ENCODE results near the gene FGD3.

Gene FGD3

DNA sequence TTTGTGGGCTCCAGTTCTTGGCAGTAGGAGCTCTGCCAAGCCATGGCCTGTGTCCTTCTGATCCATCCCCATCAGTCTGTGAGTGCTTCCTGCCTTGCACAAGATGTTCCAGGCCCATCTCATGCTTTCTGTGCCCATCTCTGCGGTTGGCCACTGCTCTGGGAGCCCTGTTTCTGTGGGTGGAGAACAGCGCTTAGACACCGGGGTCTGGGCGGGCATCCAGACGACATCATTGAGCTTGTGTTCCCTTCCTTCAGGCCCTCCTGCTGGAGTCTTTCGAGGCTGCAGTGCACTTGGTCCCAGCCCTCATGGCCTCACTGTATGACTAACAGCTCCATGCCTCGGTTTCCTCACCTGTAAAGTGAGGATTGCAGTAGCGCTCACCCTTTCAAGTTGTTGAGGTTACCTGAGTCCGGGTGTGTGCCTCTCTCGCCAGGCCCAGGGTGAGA lies 133.8 kb downstream of the FGD3 start:
- FAIRE-seq: no peak

DNA sequence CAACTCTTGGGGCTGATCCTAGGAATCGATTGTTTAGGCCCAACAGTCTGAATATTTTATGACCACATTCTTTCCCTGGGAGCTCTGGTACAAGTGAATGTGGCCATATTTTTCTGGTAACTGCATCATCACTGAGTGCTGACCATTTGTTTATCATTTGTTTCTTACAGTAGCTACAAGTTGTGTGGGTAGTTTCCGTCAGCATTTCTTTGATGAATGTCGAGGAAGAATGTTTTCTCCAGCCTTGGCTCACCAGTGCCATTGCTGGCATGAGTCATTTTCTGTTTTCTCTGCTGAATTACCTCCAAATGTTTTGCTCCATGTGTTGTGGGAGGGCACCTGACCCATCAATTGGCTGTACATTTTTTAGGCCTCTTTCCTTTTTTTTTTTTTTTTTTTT lies 134.6 kb downstream of the FGD3 start:
- FAIRE-seq: no peak

DNA sequence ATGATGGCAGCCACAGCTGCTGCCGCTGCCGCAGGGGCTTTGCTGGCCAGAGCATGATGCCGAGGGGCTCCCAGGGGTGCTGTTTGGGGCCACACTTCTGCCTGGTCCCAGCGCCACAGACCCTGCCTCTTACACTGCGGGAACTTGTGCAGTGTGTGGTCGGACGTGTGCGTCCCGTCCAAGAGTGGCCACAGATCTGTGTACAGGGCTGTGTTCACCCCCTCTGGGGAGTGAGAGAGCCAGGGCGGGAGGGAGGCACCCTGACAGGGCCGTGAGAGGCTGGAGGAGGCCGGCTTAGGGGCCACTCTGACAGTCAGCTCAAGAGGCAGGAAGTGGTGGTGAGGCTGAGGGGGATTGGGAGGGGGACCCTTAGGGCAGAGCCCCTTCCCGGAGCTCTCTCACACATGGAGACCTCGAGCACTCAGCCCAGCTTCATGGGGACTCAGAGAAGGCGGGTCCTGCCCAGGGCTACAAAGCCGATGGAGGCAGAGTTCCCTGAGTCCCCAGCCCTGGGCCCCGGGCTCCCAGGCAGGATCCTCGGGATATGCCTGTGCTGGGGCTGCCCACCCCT lies 135.6 kb downstream of the FGD3 start:
- FAIRE-seq: no peak

DNA sequence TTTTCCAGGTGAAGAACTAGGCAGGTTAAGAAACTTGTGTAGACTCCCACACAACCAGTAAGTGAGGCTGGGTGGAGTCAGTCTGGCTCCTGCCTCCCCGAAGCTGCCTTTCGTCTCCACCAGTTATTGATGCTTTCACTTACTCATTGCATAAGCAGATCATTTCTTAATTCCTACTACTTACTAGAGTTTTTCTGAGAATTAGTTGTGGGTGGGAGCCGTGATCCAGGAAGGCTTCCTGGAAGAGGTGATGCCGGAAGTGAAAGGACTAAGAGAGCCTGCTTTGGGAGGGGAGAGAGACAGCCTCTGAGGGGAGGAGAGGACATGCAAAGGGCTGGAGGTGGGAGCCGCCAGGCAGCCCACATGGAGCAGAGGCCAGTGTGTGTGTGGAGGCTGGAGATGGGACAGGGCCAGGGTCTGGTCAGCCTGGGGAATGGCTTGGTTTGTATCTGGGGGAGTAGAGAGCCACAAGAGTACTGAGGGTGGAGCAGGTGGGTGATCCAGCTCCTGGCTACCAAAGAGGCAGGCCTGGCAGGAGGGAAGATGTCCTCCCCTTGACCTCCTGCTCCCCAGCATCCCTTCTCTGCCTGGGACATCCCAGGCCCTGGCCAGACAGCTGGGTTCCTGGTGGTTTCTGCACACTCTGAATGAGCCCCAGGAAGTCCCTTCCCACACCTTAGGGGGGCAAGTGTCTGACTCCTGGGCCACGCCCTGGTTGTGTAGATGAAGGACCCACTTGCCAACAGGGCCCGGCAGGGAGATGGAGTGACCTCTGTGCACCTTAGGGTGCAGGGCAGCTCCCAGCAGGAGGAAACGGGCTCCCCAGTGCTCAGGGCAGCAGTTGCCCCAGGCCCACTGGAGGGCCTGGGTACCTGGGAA lies 136.5 kb downstream of the FGD3 start:
- FAIRE-seq: no peak

DNA sequence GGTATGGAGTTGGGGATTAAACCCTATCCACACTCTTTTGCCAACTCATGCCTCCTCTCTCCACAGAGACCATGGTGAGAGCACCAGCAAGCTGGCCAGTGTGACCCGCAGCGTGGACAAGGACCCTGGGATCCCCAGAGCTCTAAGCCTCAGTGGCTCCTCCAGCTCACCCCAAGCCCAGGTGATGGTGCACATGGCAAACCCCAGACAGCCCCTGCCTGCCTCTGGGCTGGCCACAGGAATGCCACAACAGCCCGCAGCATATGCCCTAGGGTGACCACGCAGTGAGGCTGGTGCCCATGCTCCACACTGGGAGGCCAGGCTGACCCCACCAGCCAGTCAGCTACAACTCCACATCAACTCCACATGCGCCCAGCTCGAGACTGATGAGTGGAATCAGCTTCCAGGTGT lies 137.2 kb downstream of the FGD3 start:
- FAIRE-seq: no peak

DNA sequence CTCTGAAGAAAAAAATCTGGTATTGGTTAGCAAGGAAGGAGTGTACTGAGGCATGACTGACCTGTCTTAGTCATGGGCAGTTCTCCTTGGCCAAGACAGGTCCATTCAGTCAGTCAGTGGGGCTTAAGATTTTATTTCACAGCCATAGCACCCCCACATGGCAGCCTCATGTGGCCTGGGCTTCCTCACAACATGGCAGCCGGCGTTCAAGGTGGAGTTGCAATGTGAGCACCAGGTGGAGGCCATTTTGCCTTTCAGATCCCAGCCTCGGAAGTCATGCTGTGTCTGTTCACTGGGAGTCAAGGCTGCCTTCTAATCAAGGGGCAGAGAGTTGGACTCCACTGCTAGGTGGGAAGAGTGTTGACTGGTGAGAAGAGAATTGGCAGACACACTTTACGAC lies 138.4 kb downstream of the FGD3 start:
- no peak for FAIRE-seq
